ENCODE results near the gene FAM174C.

DNA sequence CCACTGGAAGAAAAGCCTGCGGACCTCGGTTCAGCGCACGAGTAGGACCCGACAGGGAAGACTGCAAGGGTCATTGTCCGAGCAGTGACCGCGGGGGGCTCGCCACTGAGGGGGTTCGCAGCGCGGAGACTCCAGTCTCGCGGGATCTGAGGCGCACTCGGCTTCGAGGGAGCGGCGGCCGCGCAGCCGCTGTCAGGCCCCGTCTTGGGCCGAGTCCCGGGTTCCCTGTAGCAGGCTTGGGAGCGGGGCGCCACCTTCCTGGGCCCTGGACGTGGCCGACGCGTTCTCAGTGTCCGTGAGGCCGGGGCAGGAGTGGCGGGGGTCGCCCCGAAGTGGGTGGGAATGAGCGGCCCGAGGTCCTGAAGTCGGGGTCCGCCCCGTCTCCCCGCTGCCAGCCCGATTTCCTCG, 474 bp upstream of the FAM174C start:
- TF ChIP-seq, protein P1, sequence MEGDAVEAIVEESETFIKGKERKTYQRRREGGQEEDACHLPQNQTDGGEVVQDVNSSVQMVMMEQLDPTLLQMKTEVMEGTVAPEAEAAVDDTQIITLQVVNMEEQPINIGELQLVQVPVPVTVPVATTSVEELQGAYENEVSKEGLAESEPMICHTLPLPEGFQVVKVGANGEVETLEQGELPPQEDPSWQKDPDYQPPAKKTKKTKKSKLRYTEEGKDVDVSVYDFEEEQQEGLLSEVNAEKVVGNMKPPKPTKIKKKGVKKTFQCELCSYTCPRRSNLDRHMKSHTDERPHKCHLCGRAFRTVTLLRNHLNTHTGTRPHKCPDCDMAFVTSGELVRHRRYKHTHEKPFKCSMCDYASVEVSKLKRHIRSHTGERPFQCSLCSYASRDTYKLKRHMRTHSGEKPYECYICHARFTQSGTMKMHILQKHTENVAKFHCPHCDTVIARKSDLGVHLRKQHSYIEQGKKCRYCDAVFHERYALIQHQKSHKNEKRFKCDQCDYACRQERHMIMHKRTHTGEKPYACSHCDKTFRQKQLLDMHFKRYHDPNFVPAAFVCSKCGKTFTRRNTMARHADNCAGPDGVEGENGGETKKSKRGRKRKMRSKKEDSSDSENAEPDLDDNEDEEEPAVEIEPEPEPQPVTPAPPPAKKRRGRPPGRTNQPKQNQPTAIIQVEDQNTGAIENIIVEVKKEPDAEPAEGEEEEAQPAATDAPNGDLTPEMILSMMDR (IDR thresholded peaks at IDR 0.05; ENCODE audit: low read depth, low read length), result no peak
- TF ChIP-seq POLR2A (IDR thresholded peaks at IDR 0.05; ENCODE audit: extremely low read depth, insufficient read length) (no peak), MYC (IDR thresholded peaks at IDR 0.05; ENCODE audit: low read depth, low read length) (no peak)
- TF ChIP-seq, protein P2, sequence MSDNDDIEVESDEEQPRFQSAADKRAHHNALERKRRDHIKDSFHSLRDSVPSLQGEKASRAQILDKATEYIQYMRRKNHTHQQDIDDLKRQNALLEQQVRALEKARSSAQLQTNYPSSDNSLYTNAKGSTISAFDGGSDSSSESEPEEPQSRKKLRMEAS (IDR thresholded peaks at IDR 0.05; ENCODE audit: low read depth, low read length), result no peak

All from NB4 (cell line).